Endothelial cell (in vitro differentiated cells): Measurements from ENCODE around the gene WRNIP1. TPM values are rescaled to one million over a fixed set of nuclear protein-coding genes. Genes with fewer than 3 reads are reported as not detected.

Experiments
- DNase-seq: peaks from one replicate; pipeline ENCODE4 v3.0.0; 2021; ENCODE audit warnings: low spot score
- H3K27ac Mint-ChIP-seq: one replicate; pipeline ENCODE4 v1.8.0; 2021; ENCODE audit warnings: mixed read lengths, inconsistent platforms; ENCODE audit not compliant: unreplicated experiment
- H3K27me3 Mint-ChIP-seq: one replicate; pipeline ENCODE4 v1.8.0; 2021; ENCODE audit warnings: mild to moderate bottlenecking, moderate library complexity, mixed read lengths, inconsistent platforms; ENCODE audit not compliant: unreplicated experiment
- H3K36me3 Mint-ChIP-seq: one replicate; pipeline ENCODE4 v1.8.0; 2021; ENCODE audit warnings: mild to moderate bottlenecking, low read depth, mixed read lengths, inconsistent platforms; ENCODE audit not compliant: unreplicated experiment
- H3K4me1 Mint-ChIP-seq: one replicate; pipeline ENCODE4 v1.8.0; 2021; ENCODE audit warnings: mild to moderate bottlenecking, mixed read lengths, inconsistent platforms; ENCODE audit not compliant: unreplicated experiment
- H3K4me3 Mint-ChIP-seq: one replicate; pipeline ENCODE4 v1.8.0; 2021; ENCODE audit warnings: mild to moderate bottlenecking, mixed read lengths, inconsistent platforms; ENCODE audit not compliant: unreplicated experiment
- H3K9me3 Mint-ChIP-seq: one replicate; pipeline ENCODE4 v1.8.0; 2021; ENCODE audit warnings: mixed read lengths, inconsistent platforms; ENCODE audit not compliant: unreplicated experiment
- total RNA-seq: library from RNA; stranded (reverse); fragmentation: NEBNext Ultra II Directional; extraction: Animal tissue kit (Norgen Biotek cat#: 25700); gene quantifications from one replicate; pipeline ENCODE4 v1.2.1, GENCODE V29; 2021; ENCODE audit not compliant: unreplicated experiment
- TF ChIP-seq, protein P1 (sequence below): fragments of 200-600 bp; sonication (generic); IDR thresholded peaks from one replicate; pipeline ENCODE4 v1.5.0; 2021; ENCODE audit warnings: antibody characterized with exemption; ENCODE audit not compliant: unreplicated experiment

Gene WRNIP1
- total RNA-seq, 1 donor from 2014 or later: 48.6 TPM

GRCh38 chr6:2754911-2755310 lies 10.3 kb upstream of the WRNIP1 start:
- Mint-ChIP-seq H3K4me3 (no peak overlapping the region), H3K27ac (no peak overlapping the region), H3K9me3 (no peaks in the 10 kb centered on the region), H3K27me3 (no peaks in the 10 kb centered on the region), H3K4me1 (no peaks in the 10 kb centered on the region), H3K36me3 (no peaks in the 10 kb centered on the region)
- DNase-seq: no peak
- TF ChIP-seq, protein P1, sequence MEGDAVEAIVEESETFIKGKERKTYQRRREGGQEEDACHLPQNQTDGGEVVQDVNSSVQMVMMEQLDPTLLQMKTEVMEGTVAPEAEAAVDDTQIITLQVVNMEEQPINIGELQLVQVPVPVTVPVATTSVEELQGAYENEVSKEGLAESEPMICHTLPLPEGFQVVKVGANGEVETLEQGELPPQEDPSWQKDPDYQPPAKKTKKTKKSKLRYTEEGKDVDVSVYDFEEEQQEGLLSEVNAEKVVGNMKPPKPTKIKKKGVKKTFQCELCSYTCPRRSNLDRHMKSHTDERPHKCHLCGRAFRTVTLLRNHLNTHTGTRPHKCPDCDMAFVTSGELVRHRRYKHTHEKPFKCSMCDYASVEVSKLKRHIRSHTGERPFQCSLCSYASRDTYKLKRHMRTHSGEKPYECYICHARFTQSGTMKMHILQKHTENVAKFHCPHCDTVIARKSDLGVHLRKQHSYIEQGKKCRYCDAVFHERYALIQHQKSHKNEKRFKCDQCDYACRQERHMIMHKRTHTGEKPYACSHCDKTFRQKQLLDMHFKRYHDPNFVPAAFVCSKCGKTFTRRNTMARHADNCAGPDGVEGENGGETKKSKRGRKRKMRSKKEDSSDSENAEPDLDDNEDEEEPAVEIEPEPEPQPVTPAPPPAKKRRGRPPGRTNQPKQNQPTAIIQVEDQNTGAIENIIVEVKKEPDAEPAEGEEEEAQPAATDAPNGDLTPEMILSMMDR: no peak

DNA sequence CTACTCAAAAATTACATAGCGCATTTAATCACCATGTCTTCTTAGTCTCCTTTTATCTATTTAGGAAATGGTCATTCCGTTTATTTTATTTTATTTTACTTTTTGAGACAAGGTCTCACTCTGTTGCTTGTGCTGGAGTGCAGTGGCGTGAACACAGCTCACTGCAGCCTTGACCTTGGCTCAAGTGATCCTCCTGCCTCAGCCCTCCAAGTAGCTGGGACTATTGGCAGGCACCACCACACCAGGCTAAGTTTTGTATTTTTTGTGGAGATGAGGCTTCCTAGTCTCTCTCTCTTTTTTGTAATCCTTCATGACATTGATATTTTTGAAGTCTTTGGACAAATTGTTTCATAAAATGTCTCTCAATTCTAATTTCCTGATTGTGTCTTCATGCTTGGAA lies 9.7 kb upstream of the WRNIP1 start:
- TF ChIP-seq, protein P1: no peak
- H3K36me3 Mint-ChIP-seq: no peaks in the 10 kb centered on the region
- DNase-seq: no peak
- H3K9me3 Mint-ChIP-seq: no peaks in the 10 kb centered on the region
- no peak overlapping the region for H3K4me3 Mint-ChIP-seq
- H3K27me3 Mint-ChIP-seq: no peaks in the 10 kb centered on the region
- H3K27ac Mint-ChIP-seq: no peak overlapping the region
- no peaks in the 10 kb centered on the region for H3K4me1 Mint-ChIP-seq

DNA sequence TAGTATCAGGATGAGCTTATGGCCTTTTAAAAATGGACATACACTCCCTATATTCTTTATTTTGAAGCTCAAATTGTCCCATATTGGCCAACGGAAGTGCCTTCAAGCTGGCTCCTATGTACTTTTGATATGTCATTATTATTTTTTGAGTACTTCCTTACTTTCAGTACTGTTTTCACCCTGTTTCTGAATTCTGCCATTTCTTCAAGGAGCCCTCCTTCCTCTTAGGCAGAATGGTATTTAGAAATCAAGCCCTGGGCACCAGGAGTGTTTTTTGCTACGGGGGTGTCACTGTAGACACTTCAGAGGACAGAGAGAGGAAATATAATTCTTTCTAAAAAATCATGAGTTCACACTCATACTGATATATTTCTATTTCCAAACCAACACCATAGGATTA lies 9.0 kb upstream of the WRNIP1 start:
- no peak for DNase-seq
- no peaks in the 10 kb centered on the region for H3K9me3 Mint-ChIP-seq
- no peaks in the 10 kb centered on the region for H3K36me3 Mint-ChIP-seq
- H3K27ac Mint-ChIP-seq: no peak overlapping the region
- no peak overlapping the region for H3K4me3 Mint-ChIP-seq
- TF ChIP-seq, protein P1: no peak
- H3K27me3 Mint-ChIP-seq: no peaks in the 10 kb centered on the region
- H3K4me1 Mint-ChIP-seq: no peaks in the 10 kb centered on the region

DNA sequence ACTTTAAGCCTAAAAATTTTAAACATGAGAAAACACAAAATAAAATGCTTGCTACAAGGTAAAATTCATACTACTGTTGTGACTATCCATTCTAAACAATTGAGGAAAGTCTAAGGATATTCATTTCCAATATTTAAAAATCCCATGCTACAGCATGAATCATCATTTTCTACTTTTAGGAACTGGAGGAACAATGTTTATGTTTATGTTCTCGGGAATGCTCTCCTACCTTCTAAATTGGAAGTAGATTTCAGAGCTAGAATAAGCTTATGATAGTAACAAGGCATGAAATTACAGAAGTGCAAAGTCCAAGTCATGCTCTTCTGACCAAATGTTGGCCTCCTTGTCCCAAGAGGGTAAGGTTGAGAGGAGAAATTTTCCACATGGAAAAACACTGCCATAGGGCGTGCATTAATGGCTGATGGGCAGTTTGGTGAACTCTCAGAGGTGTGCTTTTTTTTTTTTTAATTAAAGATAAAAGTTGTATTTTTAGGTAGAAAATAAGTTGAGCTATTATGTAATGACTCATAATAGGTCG lies 8.4 kb upstream of the WRNIP1 start:
- TF ChIP-seq, protein P1: no peak
- DNase-seq: no peak
- Mint-ChIP-seq H3K9me3 (no peaks in the 10 kb centered on the region), H3K4me3 (no peak overlapping the region), H3K27me3 (no peaks in the 10 kb centered on the region), H3K27ac (no peak overlapping the region), H3K36me3 (no peaks in the 10 kb centered on the region), H3K4me1 (no peaks in the 10 kb centered on the region)

- Mint-ChIP-seq H3K9me3 (no peaks in the 10 kb centered on the region), H3K4me1 (no peaks in the 10 kb centered on the region), H3K27me3 (no peaks in the 10 kb centered on the region), H3K27ac (no peak overlapping the region), H3K4me3 (no peak overlapping the region), H3K36me3 (peaks cover 6% of the 10 kb centered on the region)
- TF ChIP-seq, protein P1: no peak
- DNase-seq: no peak
Measured at GRCh38 chr6:2758980-2759379, 6.2 kb upstream of the WRNIP1 start.
